GM18517 (cell line): ENCODE results near the gene PRKCB.

Experiments
- ATAC-seq: cut with Tn5 transposase; IDR thresholded peaks from one replicate; pipeline ENCODE4 v1.9.1; 2021; ENCODE audit warnings: mild to moderate bottlenecking, moderate library complexity; ENCODE audit not compliant: unreplicated experiment

The PRKCB gene

DNA sequence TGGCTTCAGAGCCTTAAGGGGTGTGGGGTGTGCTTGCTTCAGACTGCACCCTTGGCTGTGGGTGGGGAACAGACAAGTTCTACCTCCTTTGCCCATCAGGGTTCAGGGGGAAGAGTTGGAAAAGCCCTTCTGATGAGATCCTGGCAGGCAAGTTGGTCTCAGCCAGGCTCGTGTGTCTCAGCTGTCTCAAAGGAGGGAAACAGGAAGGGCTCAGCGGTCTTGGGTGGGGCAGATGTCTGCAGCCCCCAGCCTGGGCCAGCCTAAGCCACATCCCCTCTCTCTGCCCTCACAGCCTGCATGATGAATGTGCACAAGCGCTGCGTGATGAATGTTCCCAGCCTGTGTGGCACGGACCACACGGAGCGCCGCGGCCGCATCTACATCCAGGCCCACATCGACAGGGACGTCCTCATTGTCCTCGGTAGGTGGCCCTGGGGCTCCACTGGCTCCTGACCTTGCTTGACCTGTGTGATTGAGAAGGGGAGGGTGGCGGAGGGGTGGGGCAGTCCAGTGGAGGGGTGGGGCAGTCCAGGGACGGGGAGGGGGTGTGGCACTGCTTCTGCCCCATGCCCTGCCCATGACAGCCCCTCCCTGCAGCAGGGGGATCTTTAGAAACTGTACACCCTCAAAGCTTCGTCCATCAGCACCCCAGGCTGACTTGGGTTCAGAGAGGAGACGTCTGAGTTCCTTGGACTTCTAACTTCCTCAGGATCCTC is 199.5 kb downstream of the PRKCB start:
- ATAC-seq: no peak

DNA sequence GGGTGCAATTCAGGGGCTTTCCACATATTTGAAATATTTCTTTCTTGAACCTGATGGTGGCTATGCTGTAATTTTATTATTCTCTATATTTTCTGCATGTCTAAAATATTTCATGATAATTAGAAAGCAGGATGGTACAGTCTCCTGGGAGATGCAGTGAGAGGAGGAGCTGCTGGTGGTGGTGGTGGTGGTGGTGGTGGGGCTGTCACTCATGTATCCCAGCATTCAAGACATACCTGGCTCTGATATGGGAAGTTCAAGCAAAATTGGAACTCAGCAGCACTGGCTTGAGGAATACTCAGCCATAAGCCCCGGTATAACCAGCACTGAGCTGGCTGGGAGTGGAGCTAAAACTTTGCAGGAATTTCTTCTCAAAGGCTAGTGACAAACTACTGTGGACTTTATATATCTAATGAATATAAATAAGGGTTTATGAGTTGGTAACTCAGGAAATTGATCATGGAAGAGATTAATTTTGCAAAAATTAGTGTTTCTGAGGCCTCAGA is 200.3 kb downstream of the PRKCB start:
- ATAC-seq: no peak

DNA sequence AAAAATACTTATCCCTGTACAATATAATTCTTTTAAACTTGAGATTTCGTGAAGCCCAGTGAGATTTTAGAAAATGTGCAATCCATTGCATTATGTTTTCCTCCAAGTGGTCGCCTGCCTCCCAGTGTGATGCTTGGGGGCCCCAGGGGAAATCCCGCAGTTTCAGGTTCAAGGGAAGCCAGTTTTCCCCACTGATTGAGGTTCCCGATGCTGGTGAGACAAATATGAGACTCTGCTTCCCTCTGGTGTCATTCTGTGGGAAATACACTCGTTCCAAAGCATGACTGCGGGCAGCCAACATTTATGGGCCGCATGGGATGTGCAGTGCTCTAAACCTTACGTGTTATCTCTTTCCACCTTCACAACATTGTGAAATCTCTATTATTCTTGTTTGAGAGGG is 200.8 kb downstream of the PRKCB start:
- no peak for ATAC-seq

DNA sequence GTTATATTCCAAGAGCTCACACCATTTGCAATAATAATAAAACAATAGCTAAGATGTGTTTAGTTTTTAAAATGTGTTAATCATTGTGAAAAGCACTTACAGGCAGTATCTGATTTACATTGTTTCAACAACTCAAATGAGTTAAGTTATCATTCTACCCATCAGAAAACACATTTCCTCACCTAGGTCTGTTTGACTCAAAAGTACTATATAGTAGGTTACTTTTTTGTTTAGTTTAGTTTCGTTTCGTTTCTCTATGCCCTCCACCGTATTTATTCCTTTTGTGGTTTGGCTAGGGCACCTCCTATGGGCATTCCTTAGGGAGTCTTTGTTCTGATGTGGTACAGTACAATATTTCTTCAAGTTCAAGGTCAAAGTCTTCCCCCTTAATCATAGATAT is 201.6 kb downstream of the PRKCB start:
- ATAC-seq: no peak

DNA sequence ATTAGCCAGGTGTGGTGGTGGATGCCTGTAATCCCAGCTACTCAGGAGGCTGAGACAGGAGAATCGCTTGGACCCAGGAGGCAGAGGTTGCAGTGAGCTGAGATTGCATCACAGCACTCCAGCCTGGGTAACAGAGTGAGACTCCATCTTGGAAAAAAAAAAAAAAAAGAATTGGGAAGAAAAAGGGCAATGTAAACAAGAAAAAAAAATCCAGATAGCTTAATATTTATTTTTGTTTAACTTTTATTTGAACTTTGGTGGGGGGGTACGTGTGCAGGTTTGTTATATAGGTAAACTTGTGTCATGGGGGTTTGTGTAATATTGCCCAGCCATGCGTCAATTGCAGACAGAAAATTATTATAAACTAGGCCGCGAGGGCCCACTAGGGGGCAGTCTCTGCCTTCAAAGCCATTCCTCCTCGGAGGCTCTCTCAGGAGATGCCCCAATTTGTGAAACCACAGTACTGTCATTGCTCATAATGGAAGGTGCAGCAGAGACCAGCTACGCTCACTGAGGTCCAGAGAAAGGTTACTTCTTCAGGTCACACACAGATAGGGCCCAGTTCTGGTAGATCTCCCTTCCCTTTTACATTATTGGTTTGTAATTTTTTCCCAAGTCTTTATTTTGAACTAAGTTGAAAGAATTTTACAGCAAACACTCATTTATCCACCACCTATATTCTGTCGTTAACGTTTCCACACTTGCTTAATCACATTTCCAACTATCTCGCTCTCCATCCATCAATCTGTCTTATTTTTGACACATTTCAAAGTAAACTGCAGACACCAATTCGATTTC is 206.2 kb downstream of the PRKCB start:
- no peak for ATAC-seq

DNA sequence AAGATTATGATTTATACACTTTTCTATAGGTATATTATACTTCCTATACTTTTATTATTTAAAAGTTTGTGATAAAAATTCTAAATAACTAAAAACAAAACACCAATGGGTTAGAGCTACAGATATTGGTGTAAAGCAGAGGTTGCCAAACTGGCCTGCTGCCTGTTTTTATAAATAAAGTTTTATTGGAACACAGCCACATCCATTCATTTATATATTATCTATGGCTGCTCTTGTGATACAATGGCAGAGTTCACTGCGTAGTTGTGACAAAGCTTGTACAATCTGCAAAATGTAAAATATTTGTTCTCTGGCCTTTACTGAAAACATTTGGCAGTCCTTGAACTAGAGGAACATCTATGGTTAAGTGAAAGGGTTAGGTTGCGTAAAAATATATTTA is 208.7 kb downstream of the PRKCB start:
- ATAC-seq: no peak

DNA sequence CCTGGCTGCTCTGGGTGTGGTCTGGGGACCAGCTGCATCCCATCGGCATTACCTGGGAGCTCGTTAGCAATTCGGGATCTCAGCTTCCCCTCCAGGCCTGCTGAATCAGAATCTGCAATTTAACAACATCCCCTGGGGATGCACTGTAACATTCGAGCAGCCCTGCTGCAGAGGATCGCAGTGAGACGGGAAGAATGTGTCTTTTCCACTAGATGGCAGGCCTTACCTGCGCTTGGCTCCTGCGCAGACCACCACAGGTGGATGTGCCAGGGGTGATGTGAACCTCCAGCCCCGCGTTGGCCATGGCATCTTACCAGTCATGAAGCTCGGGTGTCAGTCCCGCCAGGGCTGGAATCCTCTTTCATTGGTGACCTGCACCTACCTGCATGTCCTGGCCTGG is 209.9 kb downstream of the PRKCB start:
- ATAC-seq: no peak

DNA sequence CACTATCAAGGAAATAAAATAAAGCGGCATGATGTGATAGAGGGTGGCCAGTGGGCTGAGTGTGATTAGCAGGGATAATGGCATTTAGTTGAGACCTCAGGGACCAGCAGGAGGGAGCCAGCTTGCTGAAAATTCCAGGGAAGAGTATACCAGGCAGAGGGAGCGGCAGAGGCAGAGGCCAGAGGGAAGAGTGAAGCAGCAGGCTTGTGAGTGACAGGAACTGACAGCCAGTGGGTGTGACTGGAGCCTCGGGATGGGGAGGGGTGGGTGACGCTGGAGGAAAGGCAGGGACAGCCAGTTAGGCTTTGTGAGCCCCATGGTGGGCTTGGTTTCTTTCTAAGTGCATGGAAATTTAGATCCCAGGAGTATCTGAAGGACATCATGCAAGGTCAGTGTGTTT is 210.7 kb downstream of the PRKCB start:
- ATAC-seq: no peak

DNA sequence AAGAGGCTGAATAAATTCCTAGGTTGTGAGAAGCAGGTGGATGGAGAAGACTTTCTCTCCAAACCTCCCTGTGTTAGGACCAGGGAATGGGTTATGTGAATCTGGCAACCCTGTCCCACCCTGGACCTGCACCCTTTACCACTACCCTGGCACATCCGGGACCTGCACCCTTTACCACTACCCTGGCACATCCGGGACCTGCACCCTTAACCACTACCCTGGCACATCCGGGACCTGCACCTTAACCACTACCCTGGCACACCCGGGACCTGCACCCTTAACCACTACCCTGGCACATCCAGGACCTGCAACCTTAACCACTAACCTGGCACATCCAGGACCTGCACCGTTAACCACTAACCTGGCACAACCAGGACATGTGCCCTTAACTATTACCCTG is 213.3 kb downstream of the PRKCB start:
- ATAC-seq: no peak

DNA sequence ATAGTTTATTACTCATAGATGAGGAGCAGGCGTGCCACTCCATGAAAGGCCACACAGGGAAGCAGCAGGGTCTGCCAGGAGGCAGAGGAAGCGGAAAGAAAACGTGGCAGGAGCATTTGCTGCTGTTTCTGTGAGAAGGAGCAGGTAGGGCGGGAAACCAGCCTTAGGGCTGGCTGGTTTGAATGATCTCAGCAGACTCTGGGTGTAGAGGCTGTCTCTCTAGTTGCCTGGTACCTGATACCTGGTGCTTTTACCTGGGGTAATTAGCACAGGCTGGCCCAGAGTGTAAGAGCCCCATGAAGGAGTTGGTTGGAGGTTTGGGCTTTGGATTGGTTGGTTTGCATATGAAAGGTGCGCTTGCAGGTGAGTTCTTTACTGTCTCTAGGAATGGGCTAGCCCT is 215.3 kb downstream of the PRKCB start:
- no peak for ATAC-seq

DNA sequence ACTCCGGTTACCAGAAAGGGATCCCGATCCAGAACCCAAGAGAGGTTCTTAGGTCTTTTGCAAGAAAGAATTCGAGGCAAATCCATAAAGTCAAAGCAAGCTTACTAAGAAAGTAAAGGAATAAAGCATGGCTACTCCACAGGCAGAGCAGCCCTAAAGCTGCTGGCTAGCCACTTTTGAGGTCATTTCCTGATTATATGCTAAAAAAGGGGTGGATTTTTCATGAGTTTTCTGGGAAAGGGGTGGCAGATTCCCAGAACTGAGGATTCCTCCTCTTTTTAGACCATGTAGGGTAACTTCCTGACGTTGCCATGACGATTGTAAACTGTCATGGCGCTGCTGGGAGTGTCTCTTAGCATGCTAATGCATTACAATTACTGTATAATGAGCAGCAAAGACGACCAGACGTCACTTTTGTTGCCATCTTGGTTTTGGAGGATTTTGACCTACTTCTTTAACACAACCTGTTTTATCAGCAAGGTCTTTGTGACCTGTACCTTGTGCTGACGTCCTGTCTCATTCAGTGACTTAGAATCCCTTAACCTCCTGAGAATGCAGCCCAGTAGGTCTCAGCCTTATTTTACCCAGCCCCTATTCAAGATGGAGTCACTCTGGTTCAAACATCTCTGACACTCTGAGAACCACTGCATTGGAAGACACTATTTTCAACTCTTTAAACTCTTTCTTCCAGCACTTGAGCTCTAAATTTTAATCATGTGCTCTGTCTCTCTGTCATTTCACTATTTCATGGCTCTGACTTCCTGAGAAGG is 216.7 kb downstream of the PRKCB start:
- no peak for ATAC-seq

DNA sequence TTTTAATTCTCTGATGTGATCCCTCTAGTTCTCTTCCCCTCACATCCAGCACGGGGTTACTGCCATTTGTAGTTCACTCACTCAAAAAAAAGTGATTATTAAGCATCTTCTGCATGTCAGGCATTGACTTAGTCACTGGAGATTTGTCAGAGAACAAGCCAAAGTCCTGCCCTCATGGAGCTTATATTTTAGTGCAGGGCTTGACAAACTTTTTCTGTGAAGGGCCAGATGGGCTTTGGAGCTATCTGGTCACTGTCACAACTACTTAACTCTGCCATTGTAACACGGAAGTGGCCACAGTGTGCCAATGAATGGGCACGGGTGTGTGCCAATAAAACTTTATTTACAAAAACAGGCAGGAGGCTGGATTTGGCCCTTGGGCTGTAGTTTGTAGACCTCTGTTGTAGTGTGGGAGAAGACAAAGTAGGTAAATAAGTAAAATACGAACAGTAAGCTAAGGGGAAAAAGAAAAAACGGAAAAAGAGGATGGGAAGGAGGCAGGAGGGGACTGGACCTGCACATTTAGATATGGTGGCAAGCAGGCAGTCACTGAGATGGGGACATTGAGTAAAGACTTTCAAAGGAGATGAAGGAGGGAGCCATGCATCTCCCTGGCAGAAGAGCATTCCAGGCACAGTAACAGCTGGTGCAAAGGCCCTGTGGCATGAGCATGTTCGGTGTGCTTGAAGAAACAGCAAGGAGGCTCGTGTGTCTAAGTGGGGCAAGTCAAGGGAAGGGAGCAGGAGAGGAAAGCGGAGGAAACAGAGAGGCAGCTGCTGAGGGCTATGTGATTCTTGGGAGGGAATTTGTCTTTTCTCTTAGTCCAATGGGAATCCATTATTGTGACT is 217.5 kb downstream of the PRKCB start:
- no peak for ATAC-seq

DNA sequence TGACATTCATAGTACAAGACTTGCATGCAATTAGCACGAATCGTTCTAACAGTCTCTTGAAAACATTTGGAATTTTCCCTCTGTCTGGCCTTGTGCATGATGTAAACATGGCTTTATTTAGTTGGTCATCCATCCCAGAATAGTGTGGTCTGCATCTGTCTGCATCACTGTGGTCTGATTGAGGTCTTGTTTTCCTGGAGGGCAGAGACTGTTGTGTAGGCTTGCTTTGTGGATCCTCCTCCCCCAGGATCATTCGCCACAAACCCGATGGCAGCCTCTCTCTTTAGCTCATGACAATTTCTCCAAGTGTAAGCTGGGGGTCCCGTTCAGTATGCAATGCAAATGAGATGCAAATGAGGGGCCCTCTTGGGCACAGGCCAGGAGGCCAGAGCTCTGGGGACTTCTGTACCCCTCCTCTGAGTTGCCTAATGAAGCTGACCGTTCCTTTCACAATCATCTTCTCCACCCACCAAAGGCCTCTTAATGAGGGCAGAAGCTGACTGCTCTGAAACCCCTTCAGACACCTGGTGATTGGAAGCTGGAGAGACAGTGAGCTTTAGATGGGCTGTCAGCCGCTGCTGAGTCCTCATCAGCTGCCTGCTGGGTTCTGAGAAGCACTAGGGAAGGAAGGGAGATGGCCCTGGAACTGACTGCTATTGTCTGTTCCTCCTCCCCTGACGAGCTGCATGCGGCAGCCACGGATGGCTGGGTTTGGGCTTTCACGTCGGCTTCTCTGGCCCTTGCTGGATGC is 219.1 kb downstream of the PRKCB start:
- no peak for ATAC-seq

DNA sequence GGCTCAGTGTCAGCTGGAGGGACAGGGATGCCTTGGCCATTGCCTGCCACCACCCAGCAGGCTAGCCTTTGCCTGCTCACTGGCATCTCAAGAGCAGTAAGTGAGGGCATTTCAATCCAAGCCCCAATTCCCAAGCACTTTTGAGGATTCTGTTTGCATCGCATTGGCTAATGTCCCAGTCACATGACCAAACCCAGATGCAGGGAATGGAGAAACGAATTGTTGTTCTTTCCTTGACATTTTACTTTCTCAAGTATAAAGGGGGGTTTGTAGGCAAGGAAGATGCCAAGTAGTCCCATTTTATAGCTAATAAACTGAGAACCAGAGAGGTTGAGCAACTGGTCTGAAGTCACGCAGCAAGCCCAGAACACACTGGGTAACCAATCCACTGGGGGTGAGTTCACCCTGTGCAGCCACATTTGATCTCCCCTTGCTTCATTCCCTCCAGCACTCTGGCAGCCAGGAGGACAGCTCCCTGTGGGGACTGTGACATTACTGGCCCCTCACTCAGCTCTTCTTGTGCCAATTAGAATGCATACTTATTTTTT is 226.6 kb downstream of the PRKCB start:
- ATAC-seq: no peak

DNA sequence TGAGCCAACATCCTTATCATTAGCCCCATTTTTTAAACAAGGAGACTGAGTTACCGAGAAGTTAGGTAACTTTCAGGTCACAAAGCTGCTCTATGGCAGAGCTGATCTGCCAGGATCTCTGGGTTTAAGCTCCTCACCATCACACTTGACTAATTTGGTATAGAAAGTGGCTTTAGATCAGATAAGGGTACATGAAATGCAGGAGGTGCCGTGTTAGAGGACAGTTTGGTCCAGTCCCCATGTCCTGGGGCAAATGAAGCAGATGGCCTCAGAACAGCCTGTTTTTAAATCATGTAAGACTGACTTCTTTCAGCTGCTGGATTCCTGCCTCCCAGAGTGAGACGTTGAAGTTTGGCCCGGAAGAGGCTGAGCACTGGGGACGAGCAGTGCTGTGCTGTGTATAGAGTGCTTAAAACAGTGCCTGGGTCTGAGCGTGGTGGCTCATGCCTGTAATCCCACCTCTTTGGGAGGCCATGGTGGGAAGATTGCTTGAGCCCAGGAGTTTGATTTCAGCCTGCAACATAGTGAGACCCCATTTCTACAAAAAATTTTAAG is 233.3 kb downstream of the PRKCB start:
- no peak for ATAC-seq

DNA sequence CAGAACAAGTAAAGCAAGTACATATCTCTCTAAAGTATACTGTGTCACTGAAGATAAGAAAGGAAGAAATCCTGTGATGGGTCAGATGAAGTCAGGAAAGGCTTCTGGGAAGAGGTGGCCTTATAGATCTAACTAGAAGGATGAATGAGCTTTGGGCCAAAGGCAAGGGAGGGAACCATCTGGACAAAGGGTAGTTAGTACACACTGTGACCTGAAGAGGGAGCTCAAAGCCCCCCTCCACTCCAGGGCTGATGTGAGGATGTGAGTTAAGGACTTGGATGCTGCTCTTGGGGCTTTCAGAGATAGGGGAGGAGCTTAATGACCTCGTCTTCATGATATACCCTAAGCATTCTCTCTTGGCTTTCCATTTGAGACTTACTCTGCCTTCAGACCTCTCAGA is 235.1 kb downstream of the PRKCB start:
- no peak for ATAC-seq

DNA sequence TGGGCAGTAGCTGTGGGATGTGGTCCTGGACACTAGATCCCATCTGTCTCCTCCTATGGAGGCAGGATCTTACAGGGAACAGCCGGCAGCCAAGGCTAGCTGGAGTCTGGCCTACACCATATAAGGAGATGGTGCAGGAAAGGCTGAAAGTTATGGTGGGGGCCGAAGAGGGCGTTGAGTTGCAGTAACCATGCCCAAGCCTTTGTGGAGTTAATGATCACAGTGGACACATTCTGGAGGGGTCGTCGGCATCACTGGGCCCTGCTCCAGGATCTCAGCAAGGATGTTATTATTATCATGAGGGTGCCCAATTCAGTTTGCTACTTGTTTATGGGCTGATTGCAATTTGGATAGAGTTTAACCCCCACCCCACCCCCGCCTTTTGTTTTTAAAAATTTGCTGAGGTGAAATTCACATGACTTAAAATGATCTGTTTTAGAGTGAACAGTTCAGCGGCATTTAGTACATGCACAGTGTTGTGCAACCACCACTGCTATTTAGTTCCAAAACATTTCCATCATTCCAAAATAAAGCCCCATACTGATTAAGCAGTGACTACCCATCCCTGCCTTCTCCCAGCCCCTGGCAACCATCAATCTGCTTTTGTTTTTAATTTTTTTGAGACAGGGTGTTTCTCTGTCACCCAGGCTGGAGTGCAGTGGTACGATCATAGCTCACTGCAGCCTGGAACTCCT is 236.0 kb downstream of the PRKCB start:
- no peak for ATAC-seq

DNA sequence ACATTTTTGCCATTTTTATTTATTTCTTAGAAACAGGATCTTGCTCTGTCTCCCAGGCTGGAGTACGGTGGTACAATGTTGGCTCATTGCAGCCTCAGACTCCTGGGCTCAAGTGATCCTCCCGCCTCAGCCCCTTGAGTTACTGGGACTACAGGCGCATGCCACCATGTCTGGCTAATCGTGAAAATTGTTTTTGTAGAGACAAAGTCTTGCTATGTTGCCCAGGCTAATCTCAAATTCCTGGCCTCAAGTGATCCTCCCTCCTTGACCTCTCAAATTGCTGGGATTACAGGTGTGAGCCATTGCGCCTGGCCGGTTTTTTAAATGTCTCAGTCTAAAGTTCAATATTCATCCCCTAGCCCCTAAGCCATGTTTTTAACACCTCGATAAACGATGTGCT is 237.5 kb downstream of the PRKCB start:
- no peak for ATAC-seq

DNA sequence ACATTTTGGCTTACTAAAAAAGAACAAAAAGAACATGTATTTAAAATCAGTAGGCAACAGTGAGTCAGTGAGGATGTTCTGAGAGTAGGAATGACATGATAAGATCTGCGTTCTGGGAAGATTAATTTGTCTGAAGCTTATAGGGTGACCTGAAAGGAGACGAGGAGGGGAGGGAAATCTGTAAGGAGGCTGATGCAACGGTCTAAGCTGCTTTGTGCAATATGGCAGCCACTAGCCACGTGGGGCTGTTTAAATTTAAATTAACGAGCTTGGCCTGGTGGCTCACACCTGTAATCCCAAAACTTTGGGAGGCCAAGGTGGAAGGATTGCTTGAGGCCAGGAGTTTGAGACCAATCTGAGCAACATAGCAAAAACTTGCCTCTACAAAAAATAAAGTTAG is 238.8 kb downstream of the PRKCB start:
- no peak for ATAC-seq
